Esophagus squamous epithelium (tissue), 4 donors: ENCODE measurements around the gene IGF2BP1.

Source experiments
- CTCF ChIP-seq, 6 experiments: fragments of 450-650 bp in 4 of 6; fragments of 200-600 bp in 2 of 6; sonication (generic) in 2 of 6; IDR thresholded peaks; one replicate each; pipeline ENCODE4 v1.5.1; 2016 to 2019; ENCODE audit warnings: antibody characterized with exemption in 6 of 6, mild to moderate bottlenecking in 4 of 6, moderate library complexity in 4 of 6
- POLR2A ChIP-seq, 4 donors: fragments of 450-650 bp; IDR thresholded peaks; one replicate each; pipeline ENCODE4 v1.6.1; 2017; ENCODE audit warnings: antibody characterized with exemption in 4 of 4, mild to moderate bottlenecking in 4 of 4, moderate library complexity in 3 of 4

GRCh38 chr17:48993305-48993704 lies 3.9 kb upstream of the IGF2BP1 start:
- TF ChIP-seq CTCF (IDR thresholded peaks at IDR 0.05) (no peak), POLR2A (IDR thresholded peaks at IDR 0.05) (no peak)
